GM10266 (cell line): ENCODE measurements around the gene MAPKBP1.

Source experiments
- DNase-seq: peaks from one replicate; pipeline ENCODE4 v3.0.0; 2012; ENCODE audit errors: extremely low spot score
- CTCF ChIP-seq: IDR thresholded peaks from 2 replicates; pipeline ENCODE4 v1.5.1; 2012; ENCODE audit warnings: mild to moderate bottlenecking, low read depth; ENCODE audit not compliant: control insufficient read depth, insufficient read depth; ENCODE audit errors: missing control alignments

Gene MAPKBP1

GRCh38 chr15:41869770-41870688, 95.7 kb downstream of the MAPKBP1 start:
- no peak for DNase-seq

GRCh38 chr15:41870689-41871081, 96.4 kb downstream of the MAPKBP1 start:
- no peak for TF ChIP-seq CTCF
- DNase-seq: no peak

More at GRCh38 chr15:41869770-41870688, 95.7 kb downstream of the MAPKBP1 start:
- TF ChIP-seq CTCF: no peak

- TF ChIP-seq CTCF: no peak
- no peak for DNase-seq
Observed at GRCh38 chr15:41871175-41871905, 97.1 kb downstream of the MAPKBP1 start.

- no peak for DNase-seq
- no peak for TF ChIP-seq CTCF
Observed at GRCh38 chr15:41872166-41872747, 98.0 kb downstream of the MAPKBP1 start.

GRCh38 chr15:41873711-41874110, 99.4 kb downstream of the MAPKBP1 start:
- TF ChIP-seq CTCF: no peak
- DNase-seq: no peak

- no peak for DNase-seq
- TF ChIP-seq CTCF: no peak
Observed at GRCh38 chr15:41874736-41875135, 100.5 kb downstream of the MAPKBP1 start.
